Suprapubic skin (tissue), 4 donors: ENCODE data around the gene RPS21. TPM values are rescaled to one million over a fixed set of nuclear protein-coding genes. Genes with fewer than 3 reads are reported as not detected.

Experiments
- DNase-seq, 2 donors: peaks; one replicate each; pipeline ENCODE4 v3.0.0-alpha.2; 2019; ENCODE audit warnings: low spot score in 2 of 2
- H3K27ac ChIP-seq: fragments of 200-600 bp; sonication (generic); one replicate; pipeline ENCODE4 v1.5.1; 2019
- H3K27me3 ChIP-seq: fragments of 200-600 bp; sonication (generic); one replicate; pipeline ENCODE4 v1.5.1; 2019
- H3K36me3 ChIP-seq: fragments of 200-600 bp; sonication (generic); one replicate; pipeline ENCODE4 v1.5.1; 2019
- H3K4me1 ChIP-seq: fragments of 200-600 bp; sonication (generic); one replicate; pipeline ENCODE4 v1.5.1; 2019
- H3K4me3 ChIP-seq: fragments of 200-600 bp; sonication (generic); one replicate; pipeline ENCODE4 v1.5.1; 2019; ENCODE audit warnings: mild to moderate bottlenecking
- H3K9me3 ChIP-seq: fragments of 200-600 bp; sonication (generic); one replicate; pipeline ENCODE4 v1.5.1; 2019
- CTCF ChIP-seq, 2 donors: fragments of 200-600 bp in 1 of 2; fragments of 450-650 bp in 1 of 2; sonication (generic) in 1 of 2; IDR thresholded peaks; one replicate each; pipeline ENCODE4 v1.5.1; 2016 to 2019; ENCODE audit warnings: antibody characterized with exemption in 2 of 2, mild to moderate bottlenecking in 1 of 2, moderate library complexity in 1 of 2
- EP300 ChIP-seq: sonication (generic); formaldehyde crosslinking; IDR thresholded peaks from one replicate; pipeline ENCODE4 v1.6.1; 2017; ENCODE audit warnings: antibody characterized with exemption
- POLR2A ChIP-seq, 2 donors: fragments of 450-650 bp; IDR thresholded peaks; one replicate each; pipeline ENCODE4 v1.6.1; 2017; ENCODE audit warnings: antibody characterized with exemption in 2 of 2, mild to moderate bottlenecking in 2 of 2, moderate library complexity in 2 of 2
- POLR2AphosphoS5 ChIP-seq, 3 donors: sonication (generic); formaldehyde crosslinking; IDR thresholded peaks; one replicate each; pipeline ENCODE4 v1.6.1; 2017; ENCODE audit warnings: antibody characterized with exemption in 3 of 3
- WGBS: methylation state at CpG from one replicate; pipeline ENCODE4 v1.1.5; 2018; 5-methylcytosine and 5-hydroxymethylcytosine counted together
- total RNA-seq, 4 donors: library from RNA; depleted of rRNA; stranded (reverse); fragments of >200 nt; gene quantifications; one replicate each; pipeline ENCODE4 v1.1.0, GENCODE V29; 2016

The RPS21 gene
- 1,000 to 10,000 TPM; 1,604 to 3,217 (median 2,363) TPM for total RNA-seq

GRCh38 chr20:62386383-62387218 is at the start of gene RPS21:
Gene RPS21 (plus strand): TSS chr20:62387103. CDS start chr20:62387339, 236 bp downstream.
- Histone ChIP-seq H3K36me3 (peaks cover 18% of the 10 kb centered on the region), H3K4me3 (peak within 1 kb of the TSS; percentile 95), H3K27ac (peak within 1 kb of the TSS; percentile 98), H3K9me3 (no peaks in the 10 kb centered on the region), H3K4me1 (peaks cover 35% of the 10 kb centered on the region), H3K27me3 (no peaks in the 10 kb centered on the region)
- TF ChIP-seq EP300 (no peak), POLR2A (IDR thresholded peaks at IDR 0.05) (peak; percentile 32 to 59), POLR2AphosphoS5 (IDR thresholded peaks at IDR 0.05) (peak; percentile 75 to 90 (median 78))
- peak; percentile 96 to 97 for DNase-seq
- 2% methylated on average over 13 of the region's 83 CpGs for WGBS

- Histone ChIP-seq H3K4me3 (no peak overlapping the region), H3K9me3 (no peaks in the 10 kb centered on the region), H3K4me1 (no peaks in the 10 kb centered on the region), H3K36me3 (peaks cover 79% of the 10 kb centered on the region), H3K27me3 (no peaks in the 10 kb centered on the region), H3K27ac (no peak overlapping the region)
- no peak for TF ChIP-seq CTCF (IDR thresholded peaks at IDR 0.05)
- no peak for TF ChIP-seq EP300
- no peak for TF ChIP-seq POLR2A (IDR thresholded peaks at IDR 0.05)
- TF ChIP-seq POLR2AphosphoS5 (IDR thresholded peaks at IDR 0.05): no peak
- WGBS: 81% methylated on average over 6 of the region's 34 CpGs
- no peak for DNase-seq
Measured at GRCh38 chr20:62337558-62338293, 49.2 kb upstream of the RPS21 start.

- H3K36me3 ChIP-seq: peaks cover 73% of the 10 kb centered on the region
- WGBS: 85% methylated on average over 4 of the region's 16 CpGs
Measured at GRCh38 chr20:62338294-62338620, 48.6 kb upstream of the RPS21 start.

GRCh38 chr20:62339647-62340062 is 47.2 kb upstream of the RPS21 start:
- Histone ChIP-seq H3K4me3 (no peak overlapping the region), H3K9me3 (no peaks in the 10 kb centered on the region), H3K4me1 (no peaks in the 10 kb centered on the region), H3K27me3 (no peaks in the 10 kb centered on the region), H3K27ac (no peak overlapping the region), H3K36me3 (peaks cover 62% of the 10 kb centered on the region)
- 77% methylated on average over 13 of the region's 14 CpGs for WGBS
- no peak for DNase-seq
- TF ChIP-seq CTCF (IDR thresholded peaks at IDR 0.05) (no peak), POLR2AphosphoS5 (IDR thresholded peaks at IDR 0.05) (no peak), POLR2A (IDR thresholded peaks at IDR 0.05) (no peak), EP300 (no peak)

More at GRCh38 chr20:62338294-62338620, 48.6 kb upstream of the RPS21 start:
- Histone ChIP-seq H3K4me3 (no peak overlapping the region), H3K27me3 (no peaks in the 10 kb centered on the region), H3K9me3 (no peaks in the 10 kb centered on the region), H3K27ac (no peak overlapping the region), H3K4me1 (no peaks in the 10 kb centered on the region)
- TF ChIP-seq POLR2AphosphoS5 (IDR thresholded peaks at IDR 0.05) (no peak), POLR2A (IDR thresholded peaks at IDR 0.05) (no peak), EP300 (no peak), CTCF (IDR thresholded peaks at IDR 0.05) (no peak)
- DNase-seq: no peak

GRCh38 chr20:62342910-62343309 is 44.0 kb upstream of the RPS21 start:
- no peaks in the 10 kb centered on the region for H3K27me3 ChIP-seq
- no peaks in the 10 kb centered on the region for H3K9me3 ChIP-seq
- TF ChIP-seq CTCF (IDR thresholded peaks at IDR 0.05) (no peak), POLR2A (IDR thresholded peaks at IDR 0.05) (no peak), POLR2AphosphoS5 (IDR thresholded peaks at IDR 0.05) (no peak), EP300 (no peak)
- WGBS: 62% methylated on average over 10 of the region's 10 CpGs
- H3K4me3 ChIP-seq: no peak overlapping the region
- DNase-seq: no peak
- no peak overlapping the region for H3K27ac ChIP-seq
- H3K4me1 ChIP-seq: no peaks in the 10 kb centered on the region
- peaks cover 61% of the 10 kb centered on the region for H3K36me3 ChIP-seq
